MM.1S (cell line): ENCODE measurements around the gene VAV2.
"Not testable (repeated sequence)": the region's sequence is repeated elsewhere in the genome, so short reads cannot be mapped to it uniquely, and the experiment has no call there.

ENCODE experiments used
- DNase-seq: peaks from one replicate; pipeline ENCODE4 v3.0.0-alpha.2; 2015
- H2AFZ ChIP-seq: fragments of 300-600 bp; sonication (generic); 2 replicates; pipeline ENCODE4 v1.6.0; 2016; ENCODE audit warnings: antibody characterized with exemption, low read length
- H3F3A ChIP-seq: fragments of 300-600 bp; sonication (generic); 2 replicates; pipeline ENCODE4 v1.6.1; 2016; ENCODE audit warnings: mild to moderate bottlenecking, antibody characterized with exemption, low read length, moderate library complexity, mixed read lengths; ENCODE audit not compliant: insufficient read depth
- H3K27ac ChIP-seq: fragments of 300-600 bp; sonication (generic); 2 replicates; pipeline ENCODE4 v1.5.1; 2016; ENCODE audit warnings: mild to moderate bottlenecking, low read length
- H3K27me3 ChIP-seq: fragments of 300-600 bp; sonication (generic); replicated peaks from 2 replicates; pipeline ENCODE4 v1.6.0; 2016; ENCODE audit warnings: low read length; ENCODE audit not compliant: insufficient read depth
- H3K36me3 ChIP-seq: fragments of 300-600 bp; sonication (generic); replicated peaks from 2 replicates; pipeline ENCODE4 v1.6.1; 2016; ENCODE audit warnings: mild to moderate bottlenecking, low read length, mixed read lengths; ENCODE audit not compliant: insufficient read depth
- H3K4me1 ChIP-seq: fragments of 300-600 bp; sonication (generic); 2 replicates; pipeline ENCODE4 v1.6.1; 2016; ENCODE audit warnings: low read length, mixed read lengths
- H3K4me2 ChIP-seq: fragments of 300-600 bp; sonication (generic); 2 replicates; pipeline ENCODE4 v1.6.0; 2016; ENCODE audit warnings: low read depth, low read length
- H3K4me3 ChIP-seq: fragments of 300-600 bp; sonication (generic); 2 replicates; pipeline ENCODE4 v1.5.1; 2016; ENCODE audit warnings: low read length, mixed read lengths
- H3K79me2 ChIP-seq: fragments of 300-600 bp; sonication (generic); 2 replicates; pipeline ENCODE4 v1.6.1; 2016; ENCODE audit warnings: mixed run types, low read length, mixed read lengths
- H3K9ac ChIP-seq: fragments of 300-600 bp; sonication (generic); 2 replicates; pipeline ENCODE4 v1.6.1; 2016; ENCODE audit warnings: low read length, mixed read lengths
- H3K9me2 ChIP-seq: fragments of 300-600 bp; sonication (generic); replicated peaks from 2 replicates; pipeline ENCODE4 v1.6.1; 2016; ENCODE audit warnings: mild to moderate bottlenecking, low read length, mixed read lengths; ENCODE audit not compliant: insufficient read depth
- H3K9me3 ChIP-seq: fragments of 300-600 bp; sonication (generic); replicated peaks from 2 replicates; pipeline ENCODE4 v1.6.1; 2016; ENCODE audit warnings: mild to moderate bottlenecking, low read length, mixed read lengths; ENCODE audit not compliant: insufficient read depth
- H4K20me1 ChIP-seq: fragments of 300-600 bp; sonication (generic); 2 replicates; pipeline ENCODE4 v1.6.1; 2016; ENCODE audit warnings: mild to moderate bottlenecking, low read length, moderate library complexity, mixed read lengths; ENCODE audit not compliant: insufficient read depth
- EZH2 ChIP-seq: fragments of 300-600 bp; sonication (generic); optimal IDR thresholded peaks from 2 replicates; pipeline ENCODE3; 2017; ENCODE audit warnings: low read depth, mild to moderate bottlenecking, antibody characterized with exemption, low read length, mixed read lengths
- EZH2phosphoT487 ChIP-seq: fragments of 300-600 bp; sonication (generic); IDR thresholded peaks from 2 replicates; pipeline ENCODE4 v1.6.1; 2018; ENCODE audit warnings: antibody characterized with exemption, low read length
- TF ChIP-seq, protein P1 (sequence below): fragments of 300-600 bp; sonication (generic); IDR thresholded peaks from 2 replicates; pipeline ENCODE4 v1.5.1; 2016; ENCODE audit warnings: antibody characterized with exemption, low read length, mixed read lengths

The VAV2 gene

DNA sequence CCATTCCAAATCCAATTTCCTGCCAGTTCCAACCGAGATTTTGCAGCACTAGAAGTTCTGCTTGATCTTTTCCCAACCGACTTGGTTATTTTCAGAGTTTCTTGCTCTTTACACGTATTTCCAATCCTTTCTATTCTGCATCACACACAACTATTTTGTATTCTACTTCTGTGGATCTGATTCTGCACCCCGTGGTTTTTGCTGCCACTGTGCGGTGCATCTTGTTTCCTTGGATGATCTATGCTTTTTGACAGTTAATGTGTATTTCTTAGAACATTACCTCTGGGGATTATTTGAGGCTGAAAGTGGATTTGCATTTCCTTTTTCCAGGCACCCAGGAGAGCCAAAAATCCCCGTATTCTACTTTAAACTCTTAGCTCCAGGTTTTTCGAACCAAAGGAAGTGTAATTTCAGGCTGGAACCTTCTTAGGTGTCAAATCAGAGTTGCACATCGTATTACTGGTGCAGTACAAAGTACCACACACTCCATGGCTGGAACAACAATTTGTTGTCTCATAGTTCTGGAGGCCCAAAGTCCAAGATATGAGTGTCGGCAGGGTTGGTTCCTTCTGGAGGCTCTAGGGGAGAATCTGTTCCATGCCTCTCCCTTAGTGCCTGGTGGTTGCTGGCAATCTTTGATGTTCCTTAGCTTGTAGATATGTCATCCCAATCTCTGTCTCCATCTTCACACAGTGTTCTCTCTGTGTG lies 239.2 kb downstream of the VAV2 start:
- no peak overlapping the region for H3K4me3 ChIP-seq
- no peak overlapping the region for H3K27ac ChIP-seq
- TF ChIP-seq EZH2 (peak; percentile 26), EZH2phosphoT487 (no peak)
- H3K27me3 ChIP-seq: peaks cover 91% of the 10 kb centered on the region
- no peaks in the 10 kb centered on the region for H3K79me2 ChIP-seq
- H3K4me1 ChIP-seq: no peaks in the 10 kb centered on the region
- H3K9me3 ChIP-seq: no peaks in the 10 kb centered on the region
- no peaks in the 10 kb centered on the region for H4K20me1 ChIP-seq
- H3F3A ChIP-seq: no peaks in the 10 kb centered on the region
- no peaks in the 10 kb centered on the region for H3K36me3 ChIP-seq
- H3K9me2 ChIP-seq: no peaks in the 10 kb centered on the region
- no peak overlapping the region for H3K9ac ChIP-seq
- H2AFZ ChIP-seq: no peak overlapping the region
- DNase-seq: no peak
- H3K4me2 ChIP-seq: no peak overlapping the region

DNA sequence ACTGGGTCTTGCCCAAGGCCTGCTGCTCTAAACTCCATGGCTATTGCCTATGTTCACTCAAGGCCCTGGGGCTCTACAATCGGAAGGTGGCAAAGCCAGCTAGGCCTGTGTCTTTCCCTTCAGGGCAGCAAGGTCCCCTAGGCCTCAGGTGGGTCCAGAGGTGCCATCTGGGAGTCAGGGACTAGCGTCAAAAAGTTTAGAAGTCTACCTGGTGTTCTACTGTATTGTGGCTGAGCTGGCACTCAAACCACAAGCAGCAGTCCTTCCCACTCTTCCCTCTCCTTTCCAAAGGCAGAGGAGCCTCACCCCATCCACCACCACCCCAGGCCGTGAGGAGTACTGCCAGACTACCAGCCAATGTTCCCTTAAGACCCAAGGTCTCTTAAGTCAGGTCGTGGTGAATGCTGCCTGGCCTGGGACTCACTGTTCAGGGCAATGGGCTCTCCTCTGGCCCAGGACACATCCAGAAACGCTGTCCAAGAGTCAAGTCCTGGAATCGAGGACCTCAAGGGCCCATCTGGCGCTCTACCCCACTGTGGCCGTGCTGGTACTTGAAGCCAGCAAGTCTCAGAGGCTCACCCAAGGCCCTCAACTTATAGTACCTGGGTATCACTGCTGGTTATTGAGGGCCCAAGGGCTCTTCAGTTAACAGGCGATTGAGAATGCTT lies 241.0 kb downstream of the VAV2 start:
- H3K9me3 ChIP-seq: no peaks in the 10 kb centered on the region
- no peaks in the 10 kb centered on the region for H3K4me1 ChIP-seq
- H3K27me3 ChIP-seq: peaks cover 91% of the 10 kb centered on the region
- no peaks in the 10 kb centered on the region for H3K79me2 ChIP-seq
- H2AFZ ChIP-seq: no peak overlapping the region
- no peak overlapping the region for H3K4me2 ChIP-seq
- no peak for DNase-seq
- no peak overlapping the region for H3K9ac ChIP-seq
- no peaks in the 10 kb centered on the region for H3F3A ChIP-seq
- no peak overlapping the region for H3K27ac ChIP-seq
- H3K4me3 ChIP-seq: no peak overlapping the region
- no peaks in the 10 kb centered on the region for H3K9me2 ChIP-seq
- H4K20me1 ChIP-seq: no peaks in the 10 kb centered on the region
- H3K36me3 ChIP-seq: no peaks in the 10 kb centered on the region
- TF ChIP-seq, protein P1, sequence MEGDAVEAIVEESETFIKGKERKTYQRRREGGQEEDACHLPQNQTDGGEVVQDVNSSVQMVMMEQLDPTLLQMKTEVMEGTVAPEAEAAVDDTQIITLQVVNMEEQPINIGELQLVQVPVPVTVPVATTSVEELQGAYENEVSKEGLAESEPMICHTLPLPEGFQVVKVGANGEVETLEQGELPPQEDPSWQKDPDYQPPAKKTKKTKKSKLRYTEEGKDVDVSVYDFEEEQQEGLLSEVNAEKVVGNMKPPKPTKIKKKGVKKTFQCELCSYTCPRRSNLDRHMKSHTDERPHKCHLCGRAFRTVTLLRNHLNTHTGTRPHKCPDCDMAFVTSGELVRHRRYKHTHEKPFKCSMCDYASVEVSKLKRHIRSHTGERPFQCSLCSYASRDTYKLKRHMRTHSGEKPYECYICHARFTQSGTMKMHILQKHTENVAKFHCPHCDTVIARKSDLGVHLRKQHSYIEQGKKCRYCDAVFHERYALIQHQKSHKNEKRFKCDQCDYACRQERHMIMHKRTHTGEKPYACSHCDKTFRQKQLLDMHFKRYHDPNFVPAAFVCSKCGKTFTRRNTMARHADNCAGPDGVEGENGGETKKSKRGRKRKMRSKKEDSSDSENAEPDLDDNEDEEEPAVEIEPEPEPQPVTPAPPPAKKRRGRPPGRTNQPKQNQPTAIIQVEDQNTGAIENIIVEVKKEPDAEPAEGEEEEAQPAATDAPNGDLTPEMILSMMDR: no peak

DNA sequence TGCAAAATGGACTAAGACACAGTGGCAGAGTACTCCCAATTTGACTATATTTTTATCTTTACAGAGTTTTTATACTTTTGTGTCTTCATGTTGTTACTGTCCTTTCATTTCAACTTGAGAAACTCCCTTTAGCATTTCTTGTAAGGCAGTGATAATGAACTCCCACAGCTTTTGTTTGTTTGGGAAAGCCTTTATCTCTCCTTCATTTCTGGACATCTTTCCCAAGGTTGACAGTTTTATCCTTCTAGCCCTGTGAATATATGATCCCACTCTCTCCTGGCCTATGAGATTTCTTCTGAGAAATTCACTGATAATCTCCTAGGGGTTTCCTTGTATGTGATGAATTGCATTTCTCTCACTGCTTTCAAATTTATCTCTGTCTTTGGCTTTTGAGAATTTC lies 244.8 kb downstream of the VAV2 start:
- DNase-seq: no peak
- H3K9ac ChIP-seq: no peak overlapping the region
- no peak overlapping the region for H3K4me3 ChIP-seq

DNA sequence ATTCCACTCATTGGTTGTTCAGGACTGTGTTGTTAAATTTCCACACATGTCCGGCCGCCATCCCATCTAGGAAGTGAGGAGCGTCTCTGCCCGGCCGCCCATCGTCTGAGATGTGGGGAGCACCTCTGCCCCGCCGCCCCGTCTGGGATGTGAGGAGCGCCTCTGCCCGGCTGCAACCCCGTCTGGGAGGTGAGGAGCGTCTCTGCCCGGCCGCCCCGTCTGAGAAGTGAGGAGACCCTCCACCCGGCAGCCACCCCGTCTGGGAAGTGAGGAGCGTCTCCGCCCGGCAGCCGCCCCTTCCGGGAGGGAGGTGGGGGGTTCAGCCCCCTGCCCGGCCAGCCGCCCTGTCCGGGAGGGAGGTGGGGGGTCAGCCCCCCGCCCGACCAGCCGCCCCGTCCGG lies 247.6 kb downstream of the VAV2 start:
- not testable (repeated sequence) for H3K9me3 ChIP-seq, H3F3A ChIP-seq, H3K4me3 ChIP-seq, H3K9me2 ChIP-seq, H3K79me2 ChIP-seq, H3K4me1 ChIP-seq, DNase-seq, H4K20me1 ChIP-seq, H3K36me3 ChIP-seq, H2AFZ ChIP-seq, H3K9ac ChIP-seq, H3K4me2 ChIP-seq, H3K27ac ChIP-seq
- H3K27me3 ChIP-seq: peaks cover 88% of the 10 kb centered on the region

More for the DNA sequence above, 244.8 kb downstream of the VAV2 start:
- no peaks in the 10 kb centered on the region for H4K20me1 ChIP-seq
- no peaks in the 10 kb centered on the region for H3K36me3 ChIP-seq
- H3K9me3 ChIP-seq: no peaks in the 10 kb centered on the region
- no peak overlapping the region for H2AFZ ChIP-seq
- H3F3A ChIP-seq: no peaks in the 10 kb centered on the region
- no peaks in the 10 kb centered on the region for H3K4me1 ChIP-seq
- H3K27ac ChIP-seq: no peak overlapping the region
- H3K79me2 ChIP-seq: no peaks in the 10 kb centered on the region
- H3K4me2 ChIP-seq: no peak overlapping the region
- no peaks in the 10 kb centered on the region for H3K9me2 ChIP-seq
- peaks cover 89% of the 10 kb centered on the region for H3K27me3 ChIP-seq
- TF ChIP-seq, protein P1: no peak
- TF ChIP-seq EZH2 (no peak), EZH2phosphoT487 (no peak)
